HG03175 (cell line): ENCODE results near the gene KCTD21.

Experiments
- ATAC-seq: cut with Tn5 transposase; IDR thresholded peaks from one replicate; pipeline ENCODE4 v1.9.1; 2021; ENCODE audit warnings: mild to moderate bottlenecking, moderate library complexity; ENCODE audit not compliant: unreplicated experiment

The KCTD21 gene

GRCh38 chr11:78147807-78148206, 40.6 kb downstream of the KCTD21 start:
- no peak for ATAC-seq

DNA sequence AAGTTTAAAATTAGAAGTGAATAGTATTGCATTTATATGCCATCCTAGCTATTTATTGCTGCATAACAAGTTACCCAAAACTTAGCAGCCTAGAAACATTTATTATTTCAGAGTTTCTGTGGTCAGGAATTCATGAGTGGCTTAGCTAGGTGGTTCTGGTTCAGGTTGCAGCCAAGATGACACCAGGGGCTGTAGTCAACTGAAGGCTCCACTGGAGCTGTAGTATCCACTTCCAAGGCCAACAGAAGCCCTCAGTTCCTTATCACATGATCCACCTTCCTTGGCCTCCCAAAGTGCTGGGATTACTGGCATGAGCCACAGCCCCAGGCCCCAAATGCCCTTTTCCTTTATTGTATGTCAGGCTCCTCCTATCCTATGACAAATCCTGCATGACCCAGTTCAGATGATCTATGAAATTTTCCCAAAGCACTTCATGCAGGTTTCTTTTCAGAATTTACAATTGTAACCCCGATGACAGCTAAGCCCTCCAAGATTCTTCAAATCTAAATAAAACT, 42.9 kb downstream of the KCTD21 start:
- no peak for ATAC-seq

- ATAC-seq = no peak
These were observed 47.9 kb downstream of the KCTD21 start for GRCh38 chr11:78140392-78141077.

- ATAC-seq = peak; percentile 91
These were observed 48.7 kb downstream of the KCTD21 start, which contains the start of gene ALG8 for GRCh38 chr11:78139422-78140391. Gene ALG8 (minus strand): TSS chr11:78139626. CDS start chr11:78139588, 38 bp downstream.

GRCh38 chr11:78138694-78139421, 49.6 kb downstream of the KCTD21 start:
- peak; percentile 26 for ATAC-seq

DNA sequence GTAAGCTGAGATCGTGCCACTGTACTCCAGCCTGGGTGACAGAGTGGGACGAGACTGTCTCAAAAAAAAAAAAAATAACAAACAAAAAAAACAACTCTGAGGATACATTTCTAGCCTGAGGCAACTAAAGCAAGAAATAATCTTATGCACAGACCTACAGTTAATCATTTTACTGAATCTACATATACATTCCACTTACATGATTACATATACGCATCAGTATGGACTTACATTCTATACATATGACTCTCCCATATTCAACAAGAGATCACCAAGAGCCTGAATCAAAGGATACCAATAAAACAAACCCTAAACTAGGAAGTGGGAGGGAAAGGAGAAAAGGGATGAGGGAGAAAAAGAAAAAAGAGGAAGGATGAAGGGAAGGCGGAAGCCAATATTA, 50.1 kb downstream of the KCTD21 start:
- ATAC-seq = no peak

DNA sequence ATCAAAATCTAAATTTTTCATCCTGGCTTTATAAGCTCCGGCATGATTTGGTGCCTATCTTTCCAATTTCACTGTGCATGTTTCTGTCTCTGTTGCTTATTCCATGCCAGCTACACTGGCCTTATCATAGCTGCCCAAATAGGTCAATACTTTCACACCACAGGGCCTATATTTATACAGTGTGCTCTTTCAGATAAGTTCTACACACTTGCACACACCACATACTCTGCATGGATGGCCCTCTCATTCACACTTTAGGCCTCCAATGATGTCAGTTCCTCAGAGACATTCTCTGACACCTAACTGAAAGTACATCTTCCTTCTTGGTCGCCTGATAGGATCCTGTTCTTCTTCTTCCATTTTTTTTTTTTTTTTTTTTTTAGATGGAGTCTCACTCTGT, 56.0 kb downstream of the KCTD21 start:
- no peak for ATAC-seq

- no peak for ATAC-seq
These were observed 56.5 kb downstream of the KCTD21 start for GRCh38 chr11:78131956-78132355.

GRCh38 chr11:78127403-78127802, 61.0 kb downstream of the KCTD21 start:
- no peak for ATAC-seq
